NCI-H1417 treated with DMSO at 0.1 percent for 48 hours (cell line): ENCODE measurements around the gene STK40.
A peak's percentile ranks its signal among the peaks of the same experiment; 100 is the strongest.

Experiments
- DNase-seq: peaks from one replicate; lab custom pipeline; 2025; lab: John Stamatoyannopoulos, UW

Gene STK40, protein sequence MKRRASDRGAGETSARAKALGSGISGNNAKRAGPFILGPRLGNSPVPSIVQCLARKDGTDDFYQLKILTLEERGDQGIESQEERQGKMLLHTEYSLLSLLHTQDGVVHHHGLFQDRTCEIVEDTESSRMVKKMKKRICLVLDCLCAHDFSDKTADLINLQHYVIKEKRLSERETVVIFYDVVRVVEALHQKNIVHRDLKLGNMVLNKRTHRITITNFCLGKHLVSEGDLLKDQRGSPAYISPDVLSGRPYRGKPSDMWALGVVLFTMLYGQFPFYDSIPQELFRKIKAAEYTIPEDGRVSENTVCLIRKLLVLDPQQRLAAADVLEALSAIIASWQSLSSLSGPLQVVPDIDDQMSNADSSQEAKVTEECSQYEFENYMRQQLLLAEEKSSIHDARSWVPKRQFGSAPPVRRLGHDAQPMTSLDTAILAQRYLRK

DNA sequence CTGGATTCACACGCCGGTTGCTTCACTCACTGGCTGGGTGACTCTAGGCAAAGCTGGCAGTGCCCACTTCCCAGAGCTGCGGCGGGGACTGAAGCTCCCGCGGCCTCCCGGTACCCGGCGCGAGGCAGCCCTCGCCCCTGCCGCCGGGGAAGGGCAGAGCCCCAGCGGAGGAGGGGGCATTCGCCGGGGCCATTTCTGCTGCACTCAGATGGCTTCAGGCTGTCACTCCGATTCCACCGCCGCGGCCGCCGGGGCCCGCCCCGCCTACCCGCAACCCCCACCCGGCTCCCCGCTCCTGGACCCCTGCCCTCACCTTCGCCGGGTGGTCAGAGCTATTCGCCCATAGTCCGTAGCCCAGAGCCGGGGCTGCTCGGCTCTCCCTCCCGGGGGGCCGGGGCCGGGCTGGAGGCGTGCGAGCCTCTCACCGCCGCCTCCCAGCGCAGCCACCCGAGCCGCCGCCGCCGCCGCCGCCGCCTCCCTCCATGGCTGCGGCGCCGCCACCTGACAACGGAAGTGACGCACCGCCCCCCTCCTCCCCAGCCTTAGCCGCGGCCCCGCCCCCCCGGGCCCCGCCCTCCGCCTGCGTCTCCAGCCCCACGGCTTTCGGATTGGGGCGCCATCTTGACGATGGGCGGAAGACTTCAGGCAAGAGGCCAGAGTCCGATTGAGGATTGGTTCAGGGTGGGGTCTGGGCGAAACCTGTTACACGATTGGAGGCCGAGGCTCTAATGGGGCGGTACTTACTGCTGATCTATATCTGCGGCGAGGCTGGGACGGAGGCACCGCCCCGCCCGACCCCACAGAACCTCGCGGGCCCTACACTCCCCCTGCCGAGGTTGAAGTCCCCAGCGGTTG, at the start of gene STK40:
STK40 (minus strand) TSS at position 515 of the 855 bp plus-strand sequence. CDS start 24,592 bp downstream, outside the sequence.
- DNase-seq: peak; percentile 94

DNA sequence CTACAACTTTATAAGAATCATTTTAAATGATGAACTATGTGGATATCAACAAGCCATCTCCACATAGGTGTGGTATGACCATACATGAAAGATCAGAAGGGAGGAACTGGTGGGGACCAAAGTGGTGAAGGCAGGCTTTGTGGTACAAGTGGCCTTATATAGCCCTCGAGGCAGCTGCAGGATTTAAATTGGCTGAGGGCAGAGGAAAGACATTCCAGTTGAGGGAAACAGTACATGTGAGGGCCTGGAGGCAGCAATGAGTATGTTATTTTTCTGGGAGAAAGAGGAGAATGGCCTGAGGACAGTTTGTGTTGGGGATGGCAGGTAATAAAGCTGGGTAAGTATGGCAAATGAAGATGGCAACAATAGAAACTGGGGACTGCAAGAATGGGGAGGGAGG, 47.4 kb upstream of the STK40 start:
- no peak for DNase-seq

DNA sequence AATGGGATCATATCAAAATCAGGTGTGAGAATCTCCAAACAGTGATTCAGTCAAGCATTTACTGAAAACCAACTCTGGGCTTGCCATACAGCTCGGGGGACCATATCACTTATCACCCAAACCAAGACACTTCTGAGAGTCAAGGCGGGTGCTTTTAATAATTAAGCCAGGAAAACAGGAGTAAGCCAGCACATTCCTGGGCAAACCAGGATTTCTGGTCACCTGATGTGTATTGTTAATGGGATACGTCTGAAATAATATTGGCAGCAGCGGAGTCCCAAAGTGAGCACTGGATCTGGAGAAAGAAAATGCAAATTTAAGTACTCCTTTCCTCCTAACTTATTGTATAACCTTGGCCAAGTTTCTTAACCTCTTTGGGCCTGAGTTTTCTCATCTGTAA, 46.9 kb upstream of the STK40 start:
- no peak for DNase-seq

DNA sequence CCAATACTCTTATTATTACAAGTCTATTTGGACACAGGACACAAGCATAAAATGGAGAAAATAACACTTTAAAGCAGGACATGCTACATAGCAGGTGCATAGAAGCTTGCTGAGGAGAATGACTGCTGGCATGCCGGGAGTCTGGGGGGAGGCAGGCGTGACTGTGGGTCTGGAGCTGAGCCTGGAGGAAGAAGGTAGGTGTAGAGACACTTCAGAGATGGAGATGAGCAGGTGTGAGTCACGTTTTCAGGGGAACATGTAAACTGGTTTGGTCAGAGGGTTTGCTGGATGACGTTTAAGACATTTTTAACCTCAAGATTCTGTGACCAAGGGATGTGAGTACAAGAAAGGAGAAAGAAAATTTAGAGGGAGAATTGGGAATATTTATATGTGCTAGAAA, 40.1 kb upstream of the STK40 start:
- DNase-seq: no peak

DNA sequence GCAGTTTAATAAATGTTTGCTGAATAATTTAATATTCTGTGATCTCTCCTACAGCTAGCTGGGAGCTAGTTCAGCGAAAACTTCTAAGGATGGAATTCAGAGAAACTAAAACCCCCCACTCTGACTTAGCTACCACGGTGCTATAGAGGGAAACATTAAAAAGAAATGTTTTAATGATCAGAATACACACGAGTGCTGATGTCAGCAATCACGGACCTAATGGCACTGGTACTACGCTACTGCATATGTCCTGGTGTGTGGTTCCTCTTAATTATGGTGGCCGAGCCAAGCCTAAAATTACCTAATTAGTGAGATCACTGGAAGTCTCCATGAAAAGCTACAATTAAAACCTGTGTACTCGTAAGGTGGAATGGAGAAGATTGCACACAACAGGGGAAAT, 35.9 kb upstream of the STK40 start:
- DNase-seq: no peak

DNA sequence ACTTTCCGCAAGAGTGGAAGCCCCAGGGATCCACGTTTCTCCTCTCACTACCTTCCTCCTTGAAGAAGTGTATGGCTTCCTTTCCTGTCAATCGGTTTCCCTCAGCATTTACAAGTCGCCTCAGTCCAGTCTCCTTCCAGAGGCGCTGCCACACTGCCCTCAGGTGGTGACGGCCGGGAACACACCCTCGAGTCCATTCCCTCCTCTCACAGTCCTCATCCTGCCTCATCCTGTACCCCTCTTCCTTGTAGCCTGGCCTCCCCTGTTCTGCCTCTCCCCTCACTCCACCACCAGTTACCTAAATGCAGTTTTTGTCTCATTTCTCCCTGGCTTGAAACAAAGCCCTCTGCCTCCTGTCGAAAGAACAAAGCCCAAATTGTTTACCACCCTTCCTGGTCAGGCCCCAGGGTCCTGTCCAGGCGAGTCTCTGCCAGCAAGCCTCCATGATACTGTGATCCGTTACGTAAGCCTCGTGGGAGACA, 35.2 kb upstream of the STK40 start:
- DNase-seq: peak; percentile 4

DNA sequence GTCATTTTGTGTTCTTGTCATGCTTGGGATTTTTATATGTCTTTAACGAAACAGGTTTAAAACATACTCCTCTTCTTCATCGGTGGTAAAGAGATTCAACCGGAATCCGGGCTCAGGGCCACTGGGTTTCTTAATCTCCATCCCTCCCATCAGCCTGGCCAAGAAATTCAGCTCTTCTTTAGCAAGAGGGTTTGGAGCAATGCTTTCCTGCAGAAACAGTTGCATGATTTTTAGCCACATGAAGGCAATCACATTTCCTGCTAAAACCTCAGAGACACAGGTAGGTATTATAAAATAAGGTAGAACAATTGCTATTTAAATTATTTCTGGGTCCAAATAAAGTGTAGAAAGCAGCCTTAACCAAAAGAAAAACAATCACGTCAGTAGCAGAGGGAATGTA, 34.7 kb upstream of the STK40 start:
- no peak for DNase-seq

DNA sequence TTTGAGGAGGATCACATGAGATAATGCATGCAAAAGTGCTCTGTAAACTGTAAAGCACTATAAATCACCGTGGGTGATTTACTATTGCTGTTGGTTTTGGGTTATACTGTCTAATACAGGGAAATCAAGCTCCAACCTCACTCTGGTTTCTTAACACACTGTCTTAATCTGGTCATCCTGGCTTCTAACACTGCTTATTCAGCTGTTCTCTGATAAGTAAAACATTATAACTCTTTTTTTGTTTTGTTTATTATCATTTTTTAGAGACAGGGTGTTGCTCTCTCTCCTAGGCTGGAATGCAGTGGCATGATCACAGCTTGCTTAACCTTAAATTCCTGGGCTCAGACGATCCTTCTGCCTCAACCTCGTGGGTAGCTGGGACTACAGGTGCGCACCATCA, 33.8 kb upstream of the STK40 start:
- no peak for DNase-seq

DNA sequence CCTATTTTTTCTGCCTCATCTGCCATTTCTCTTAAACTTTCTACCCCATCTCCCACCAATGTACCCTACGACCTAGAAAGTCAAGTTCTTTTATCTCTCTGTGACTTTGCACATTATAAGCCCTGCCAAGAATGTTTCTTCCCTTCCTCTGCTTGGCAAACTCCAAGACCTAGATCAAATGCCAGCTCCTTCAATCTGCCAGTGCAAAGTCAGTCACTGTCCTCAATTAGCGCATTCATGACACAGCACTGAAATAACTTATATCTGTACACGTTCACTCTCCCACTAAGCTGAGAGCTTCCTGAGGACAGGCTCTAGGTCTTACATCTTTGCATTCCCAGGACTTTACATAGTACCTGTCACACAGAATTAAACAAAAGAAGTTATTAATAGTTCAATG, 33.4 kb upstream of the STK40 start:
- no peak for DNase-seq

DNA sequence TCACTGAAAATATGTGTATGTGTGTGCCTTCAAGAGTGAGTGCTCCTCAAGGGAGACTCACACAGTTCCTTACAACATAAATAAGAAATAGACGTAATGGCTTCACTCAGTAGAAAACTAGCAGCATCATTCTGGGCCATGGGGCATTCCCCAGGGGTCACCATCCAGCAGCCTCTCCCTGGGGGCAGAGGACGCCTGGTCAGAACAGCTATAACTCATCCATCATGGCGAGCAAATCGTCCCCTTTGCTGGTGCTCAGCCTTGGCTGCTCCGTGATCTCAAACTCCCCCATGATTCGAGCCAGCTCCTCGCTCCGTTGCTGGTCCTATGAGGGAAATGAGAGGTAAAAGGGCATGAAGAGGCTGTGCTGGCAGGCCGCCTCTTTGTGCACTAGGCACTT, 32.2 kb upstream of the STK40 start:
- DNase-seq: no peak

DNA sequence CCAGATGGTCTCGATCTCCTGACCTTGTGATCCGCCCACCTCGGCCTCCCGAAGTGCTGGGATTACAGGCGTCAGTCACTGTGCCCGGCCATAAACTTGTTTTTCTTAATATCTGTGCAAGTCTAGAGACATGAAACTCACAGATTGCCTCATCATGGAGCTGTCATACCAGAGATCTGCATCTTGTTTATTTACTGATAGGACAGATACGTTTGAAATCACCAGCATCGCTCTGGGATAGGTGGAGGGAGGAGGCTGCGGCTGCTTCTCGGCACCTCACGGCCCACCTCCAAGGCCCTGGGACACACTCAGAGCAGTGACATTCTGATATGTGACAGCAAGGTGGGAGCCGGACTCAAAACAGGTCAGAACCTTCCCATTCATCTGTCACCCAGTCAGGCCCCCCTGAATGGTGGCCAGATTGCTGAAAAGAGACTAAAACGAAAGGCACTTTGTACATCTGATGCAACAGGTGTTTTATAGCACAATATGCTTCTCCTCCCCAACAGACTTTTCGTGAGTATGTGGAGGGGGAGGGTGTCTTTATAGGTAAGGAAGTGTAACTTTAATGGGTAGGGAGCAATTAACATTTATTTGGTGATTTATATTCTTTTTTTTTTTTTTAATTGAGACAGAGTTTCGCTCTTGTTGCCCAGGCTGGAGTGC, 30.1 kb upstream of the STK40 start:
- DNase-seq: no peak

DNA sequence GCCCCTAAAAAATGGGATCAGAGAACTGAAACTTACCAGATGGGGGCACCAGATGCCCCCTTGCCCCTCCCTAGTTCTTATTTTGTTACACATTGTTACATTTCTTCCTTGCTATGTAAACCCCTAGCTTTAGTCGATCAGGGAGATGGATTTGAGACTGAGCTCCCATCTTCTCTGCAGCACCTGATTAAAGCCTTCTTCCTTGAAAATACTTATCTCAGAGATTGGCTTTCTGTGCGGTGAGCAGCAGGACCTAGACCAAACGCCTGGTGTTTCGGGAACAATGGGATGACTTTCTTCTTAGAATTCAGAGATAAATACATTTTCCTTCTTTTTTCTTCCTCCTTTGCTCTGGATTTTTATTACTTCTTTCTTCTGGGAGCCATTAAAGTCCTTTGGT, 28.7 kb upstream of the STK40 start:
- no peak for DNase-seq

DNA sequence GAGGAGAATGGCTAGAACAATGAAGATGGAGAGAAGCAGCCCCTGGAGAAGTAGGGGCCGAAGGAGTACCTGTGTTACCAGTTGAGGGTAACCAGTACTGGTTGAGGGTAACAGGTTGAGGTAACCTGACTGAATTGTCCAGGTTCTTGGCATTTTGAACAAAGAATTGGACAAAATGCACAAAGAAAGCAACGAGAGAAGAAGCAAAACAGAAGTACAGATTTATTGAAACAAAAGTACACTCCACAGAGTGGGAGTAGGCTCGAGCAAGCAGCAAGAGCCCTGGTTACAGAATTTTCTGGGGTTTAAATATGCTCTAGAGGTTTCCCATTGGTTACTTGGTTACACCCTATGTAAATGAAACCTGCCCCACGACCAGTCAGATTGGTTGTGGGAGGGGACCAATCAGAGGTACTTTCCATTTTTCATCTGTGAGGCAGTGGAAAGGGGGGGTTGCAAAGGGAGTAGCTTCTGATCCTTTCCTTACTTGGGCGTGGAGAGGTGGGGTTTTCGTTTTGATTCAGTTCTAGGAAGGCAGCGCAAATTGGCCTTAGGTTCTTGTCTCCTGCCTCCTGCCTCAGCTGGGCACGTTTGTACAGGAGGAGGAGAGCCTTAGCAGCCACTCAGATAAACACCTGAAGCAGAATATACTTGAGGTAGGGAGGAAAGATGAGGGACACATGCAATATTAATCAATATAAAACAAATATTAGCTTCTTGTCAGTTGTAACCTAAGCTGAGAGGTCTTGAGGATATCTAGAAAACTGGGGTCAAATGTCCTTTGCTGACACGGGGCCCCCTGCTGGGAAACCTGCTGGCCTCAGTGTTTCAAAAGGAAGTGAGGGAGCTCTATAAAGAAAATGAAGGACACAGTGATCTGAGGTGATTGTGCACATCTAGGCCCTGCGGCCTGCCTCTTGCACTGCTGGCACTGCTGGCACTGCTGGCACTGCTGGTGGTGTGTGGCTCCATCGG, 26.2 kb upstream of the STK40 start:
- no peak for DNase-seq

DNA sequence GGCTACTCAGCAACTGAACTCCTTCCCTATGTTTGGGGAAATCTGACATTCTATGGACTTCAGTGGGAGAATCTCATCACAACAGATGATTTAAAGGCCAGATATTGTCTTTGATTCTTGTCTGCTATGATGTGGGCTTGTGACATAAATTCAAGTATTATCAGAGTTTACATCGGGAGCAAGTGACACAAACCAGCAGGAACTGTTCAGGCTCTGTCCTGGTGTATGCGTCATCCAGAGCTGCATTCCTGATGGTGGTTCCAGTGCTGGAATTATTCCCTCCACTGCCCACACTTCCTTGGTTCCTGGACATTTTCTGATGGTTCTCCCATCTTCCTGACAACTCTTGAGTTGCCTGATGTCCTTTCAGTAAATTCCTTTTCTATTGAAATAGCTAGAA, 22.8 kb upstream of the STK40 start:
- no peak for DNase-seq

DNA sequence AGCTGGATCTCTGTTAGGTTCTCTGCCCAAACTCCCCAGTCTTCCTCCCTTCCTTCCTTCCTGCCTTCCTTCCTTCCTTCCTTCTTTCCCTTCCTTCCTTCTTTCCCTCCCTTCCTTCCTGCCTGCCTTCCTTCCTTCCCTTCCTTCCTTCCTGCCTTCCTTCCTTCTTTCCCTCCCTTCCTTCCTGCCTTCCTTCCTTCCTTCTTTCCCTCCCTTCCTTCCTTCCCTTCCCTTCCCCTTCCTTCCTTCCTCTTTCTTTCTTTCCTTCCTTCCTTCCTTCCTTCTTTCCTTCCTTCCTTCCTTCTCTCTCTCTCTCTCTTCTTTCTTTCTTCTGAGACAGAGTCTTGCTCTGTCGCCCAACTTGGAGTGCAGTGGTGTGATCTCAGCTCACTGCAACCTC, 20.7 kb upstream of the STK40 start:
- DNase-seq: no peak

DNA sequence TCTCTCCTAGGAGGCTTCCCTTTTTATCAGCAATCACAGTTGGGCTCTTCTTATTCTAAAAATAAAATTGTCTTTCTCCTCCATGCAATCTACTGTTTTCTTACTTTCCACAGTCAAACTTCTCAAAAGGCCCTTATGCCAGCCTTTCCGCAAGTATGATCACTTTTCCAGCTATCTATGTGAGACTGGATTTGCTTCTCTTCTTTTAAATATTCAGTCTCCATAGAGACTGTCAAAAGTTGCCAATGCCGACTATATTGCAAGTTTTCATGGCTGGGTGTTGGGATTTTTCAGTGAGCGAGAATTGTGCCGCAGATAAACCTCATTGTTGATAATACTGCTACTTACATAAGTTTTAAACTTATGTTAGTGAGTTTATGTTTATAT, 16.8 kb upstream of the STK40 start:
- DNase-seq: no peak

DNA sequence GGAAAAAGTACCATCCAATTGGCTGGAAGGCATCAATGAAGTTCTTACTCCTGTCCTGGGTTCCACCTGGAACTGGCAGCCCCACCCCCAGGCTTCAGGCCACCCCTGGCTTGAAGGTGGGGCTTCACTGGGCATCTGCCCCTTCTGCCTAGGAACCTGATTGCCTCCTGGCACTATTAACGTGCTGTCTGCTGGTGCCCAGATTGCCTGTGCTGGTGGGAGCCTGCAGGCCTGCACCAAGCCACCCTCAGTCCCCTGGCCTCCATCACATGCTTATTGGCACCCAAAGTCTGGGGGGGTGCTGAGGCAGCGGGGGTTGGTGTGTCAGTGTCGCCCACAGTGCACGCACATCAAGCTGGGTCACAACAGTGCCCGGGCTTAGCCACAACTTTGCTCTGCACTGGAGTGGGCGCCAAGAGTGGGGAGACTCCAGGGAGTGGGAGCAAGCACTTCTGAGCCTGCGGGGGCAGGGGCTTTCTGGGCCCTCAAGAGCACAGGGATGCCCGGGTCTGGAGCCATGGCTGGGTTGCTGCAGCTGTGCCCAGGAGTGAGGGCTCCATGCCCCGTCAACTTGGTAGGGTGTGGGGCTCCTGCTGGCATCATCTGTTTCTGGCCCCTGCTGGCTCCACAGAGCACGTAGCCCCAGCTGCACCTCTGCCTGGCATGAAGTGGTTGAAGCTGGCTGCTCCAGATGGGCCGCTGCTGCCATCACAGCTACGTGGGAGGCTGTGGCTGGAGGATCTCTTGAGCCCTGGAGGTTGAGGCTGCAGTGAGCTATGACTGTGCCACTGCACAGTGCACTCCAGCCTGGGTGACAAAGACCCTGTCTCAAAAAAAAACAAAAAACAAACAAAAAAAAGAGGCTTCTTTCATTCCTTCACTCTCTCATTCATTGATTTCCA, 16.1 kb upstream of the STK40 start:
- DNase-seq: no peak

DNA sequence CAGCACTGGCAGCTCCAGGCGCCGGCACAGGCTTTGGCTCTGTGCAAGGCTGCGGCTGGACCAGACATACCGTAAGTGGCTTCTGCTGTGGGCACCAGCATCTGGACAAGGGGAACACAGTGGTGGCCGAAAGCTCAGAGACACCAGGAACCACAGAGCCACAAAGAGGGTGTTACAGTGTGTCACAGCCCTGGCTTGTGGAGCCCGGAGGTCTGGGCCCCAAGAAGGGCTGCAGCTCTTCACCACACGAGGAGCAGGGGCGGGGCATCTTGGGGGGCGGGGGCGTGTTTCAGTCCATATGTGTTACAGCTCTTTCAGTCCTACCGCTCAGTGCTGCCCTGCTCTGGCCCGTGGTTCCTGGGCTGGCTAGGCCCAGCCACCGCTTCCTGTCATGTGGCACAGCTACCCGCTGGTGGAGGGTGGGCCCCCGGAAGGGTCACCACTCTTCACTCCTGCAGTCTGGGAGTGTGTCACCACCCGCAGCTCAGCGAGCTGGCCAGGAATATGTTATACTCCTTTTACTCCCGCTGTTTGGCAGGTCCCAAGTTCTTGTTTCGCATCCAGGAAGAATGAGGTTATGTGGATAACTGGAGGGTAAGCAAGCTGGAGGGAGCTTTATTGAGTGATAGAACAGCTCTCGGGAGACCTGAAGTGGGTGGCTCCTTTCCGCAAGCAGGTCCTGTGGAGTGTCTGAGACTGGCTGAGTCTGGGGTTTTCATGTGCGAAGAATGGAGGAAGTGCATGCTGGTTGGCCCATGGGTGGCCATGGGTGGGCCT, 15.3 kb upstream of the STK40 start:
- DNase-seq: no peak

DNA sequence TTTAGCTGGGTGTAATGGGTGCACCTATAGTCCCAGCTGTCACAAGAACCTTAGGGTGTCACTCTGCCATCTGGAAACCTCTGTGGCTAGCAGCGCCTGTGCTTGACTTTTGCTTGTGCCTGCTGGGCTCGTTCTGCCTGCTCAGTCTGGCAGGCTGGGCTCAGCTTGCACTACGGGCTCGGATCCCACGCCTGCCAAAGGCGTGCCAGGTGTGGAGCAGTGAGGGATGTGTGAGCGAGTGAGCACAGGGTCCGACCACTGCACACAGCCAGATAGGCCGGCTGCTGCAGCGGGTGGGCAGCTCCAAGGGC, 14.7 kb upstream of the STK40 start:
- no peak for DNase-seq
